ENCODE data around the gene MST1. TPM values are rescaled to one million over a fixed set of nuclear protein-coding genes. Genes with fewer than 3 reads are reported as not detected.

Gene MST1
- total and polyA plus RNA-seq, 2 of the 4 experiments (the other 2 are of a cell fraction), result 1.3 to 13.0 TPM

DNA sequence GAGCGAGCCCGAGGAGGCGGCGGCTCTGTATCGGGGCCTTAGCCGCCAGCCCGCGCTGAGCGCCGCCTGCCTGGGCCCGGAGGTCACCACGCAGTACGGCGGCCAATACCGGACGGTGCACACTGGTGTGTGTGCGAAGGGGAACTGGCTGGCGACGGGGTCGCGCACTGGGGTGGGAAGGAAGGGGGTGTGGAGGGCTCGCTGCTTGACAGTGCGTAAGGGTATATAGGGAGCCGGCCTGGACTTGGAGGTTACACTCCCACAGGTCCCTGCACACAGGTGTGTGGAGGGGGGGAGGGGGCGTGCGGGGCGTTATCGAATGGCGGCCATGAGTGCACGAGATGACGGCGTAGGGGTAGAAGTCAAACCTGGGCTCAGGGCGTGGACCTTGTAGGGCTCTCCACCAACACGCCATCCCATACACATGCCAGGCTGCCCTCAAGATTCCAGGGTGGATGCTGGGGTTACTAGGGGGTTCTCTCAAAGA lies 14.7 kb downstream of the MST1 start:
- Histone ChIP-seq H4K5ac (ENCODE audit: low read depth, low read length) (no peak overlapping the region), H3K18ac (ENCODE audit: low read depth, low read length) (no peak overlapping the region), H3K9me1 (ENCODE audit: insufficient read depth, low read length) (peaks cover 17% of the 10 kb centered on the region), H3K9ac (ENCODE audit: low read depth, low read length) (peak overlapping the region; percentile 59), H2AK9ac (replicated peaks; ENCODE audit: low read depth, low read length, poor library complexity) (peak overlapping the region; percentile 96), H4K8ac (ENCODE audit: low read depth in 2 of 2, low read length in 2 of 2) (peak overlapping the region; percentile 47 to 80; a peak in 3 of 4 replicates), H3K36me3 (ENCODE audit: control insufficient read depth, insufficient read depth, low read length) (peaks cover 37% of the 10 kb centered on the region), H3K23ac (ENCODE audit: low read depth, low read length) (peak overlapping the region; percentile 23; the same call in 1 of the 2 replicates), H3K4me1 (ENCODE audit: control insufficient read depth, insufficient read depth, low read length) (peaks cover 9% of the 10 kb centered on the region), H3K79me1 (ENCODE audit: low read depth in 1 of 2, low read length in 2 of 2) (peaks cover 26 to 50% of the 10 kb centered on the region in 2 experiments), H3K9me3 (ENCODE audit: control insufficient read depth, insufficient read depth, low read length) (no peaks in the 10 kb centered on the region), H2BK120ac (ENCODE audit: low read depth, low read length) (no peak overlapping the region), H3K27ac (ENCODE audit: insufficient read depth, low read length) (peak overlapping the region; percentile 52), H3K4me2 (ENCODE audit: low read depth, low read length) (peak overlapping the region; percentile 79), H4K20me1 (ENCODE audit: insufficient read depth, low read length) (peaks cover 10% of the 10 kb centered on the region; the same call in 1 of the 2 replicates), H3K4ac (ENCODE audit: low read depth, low read length) (peak overlapping the region; percentile 83), H2AFZ (replicated peaks; ENCODE audit: low read length, poor library complexity) (peak overlapping the region; percentile 99), H3K27me3 (ENCODE audit: control insufficient read depth, insufficient read depth, low read length) (no peaks in the 10 kb centered on the region), H2BK20ac (ENCODE audit: low read depth, low read length) (no peak overlapping the region), H4K91ac (ENCODE audit: insufficient read depth, low read depth, low read length) (peak overlapping the region; percentile 80; the same call in 1 of the 2 replicates), H2BK5ac (ENCODE audit: low read depth, low read length, poor library complexity, severe bottlenecking) (peak overlapping the region; percentile 57), H2BK15ac (ENCODE audit: low read depth, low read length) (no peak overlapping the region; the same call in 2 of the 3 replicates), H3K56ac (ENCODE audit: extremely low read depth, insufficient read depth, low read length) (peak overlapping the region; percentile 50), H3K4me3 (ENCODE audit: insufficient read depth, low read depth, low read length) (peak overlapping the region; percentile 86), H2AK5ac (ENCODE audit: low read depth, low read length) (peak overlapping the region; percentile 98), H3K14ac (replicated peaks; ENCODE audit: low read depth, low read length) (peak overlapping the region; percentile 67)
- in situ Hi-C loops (cut with MboI; ENCODE audit: low sequenced_read_pairs) (no loop called here), dilution Hi-C loops (cut with HindIII; ENCODE audit: low sequenced_read_pairs, unreplicated experiment) (no loop called here), intact Hi-C loops (cut with micrococcal nuclease) (loop anchor here (5.0 kb wide), 1 partner anchor 262 kb away; the partner anchor contains the start of genes RHOA and TCTA)
- no CpG with 5 or more reads among the region's 34 CpGs for WGBS, 2 experiments (ENCODE audit: extremely low coverage in 2 of 2, insufficient read length in 1 of 2)
- TF ChIP-seq RFX5 (IDR thresholded peaks at IDR 0.05; ENCODE audit: low read depth, low read length), result no peak
- TF ChIP-seq, protein P1, sequence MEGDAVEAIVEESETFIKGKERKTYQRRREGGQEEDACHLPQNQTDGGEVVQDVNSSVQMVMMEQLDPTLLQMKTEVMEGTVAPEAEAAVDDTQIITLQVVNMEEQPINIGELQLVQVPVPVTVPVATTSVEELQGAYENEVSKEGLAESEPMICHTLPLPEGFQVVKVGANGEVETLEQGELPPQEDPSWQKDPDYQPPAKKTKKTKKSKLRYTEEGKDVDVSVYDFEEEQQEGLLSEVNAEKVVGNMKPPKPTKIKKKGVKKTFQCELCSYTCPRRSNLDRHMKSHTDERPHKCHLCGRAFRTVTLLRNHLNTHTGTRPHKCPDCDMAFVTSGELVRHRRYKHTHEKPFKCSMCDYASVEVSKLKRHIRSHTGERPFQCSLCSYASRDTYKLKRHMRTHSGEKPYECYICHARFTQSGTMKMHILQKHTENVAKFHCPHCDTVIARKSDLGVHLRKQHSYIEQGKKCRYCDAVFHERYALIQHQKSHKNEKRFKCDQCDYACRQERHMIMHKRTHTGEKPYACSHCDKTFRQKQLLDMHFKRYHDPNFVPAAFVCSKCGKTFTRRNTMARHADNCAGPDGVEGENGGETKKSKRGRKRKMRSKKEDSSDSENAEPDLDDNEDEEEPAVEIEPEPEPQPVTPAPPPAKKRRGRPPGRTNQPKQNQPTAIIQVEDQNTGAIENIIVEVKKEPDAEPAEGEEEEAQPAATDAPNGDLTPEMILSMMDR (conservative IDR thresholded peaks at IDR 0.05; ENCODE audit: low read depth, low read length), result 0 out of 2 replicates have a peak, but pooled peaks have one; percentile 3
- ChIA-PET POLR2A (ENCODE audit: unreplicated experiment) (no interaction called here), CTCF (no interaction called here)
- BruUV-seq (replicated peaks), result no TSS peak
- ATAC-seq (ENCODE audit: low read depth) (peak; percentile 35), DNase-seq (no peak)
